H1 (cell line): ENCODE measurements around the gene ALAS1. TPM values are rescaled to one million over a fixed set of nuclear protein-coding genes. Genes with fewer than 3 reads are reported as not detected.

Experiments
- CTCF ChIA-PET: fragments of 300-600 bp; sonication (Branson Sonifier 250); formaldehyde crosslinking; loops from one replicate; lab custom pipeline; 2021; ENCODE audit not compliant: partially characterized antibody; lab: Charles Lee
- POLR2A ChIA-PET: fragments of 300-600 bp; sonication (Branson Sonifier 250); formaldehyde crosslinking; loops from one replicate; lab custom pipeline; 2021; ENCODE audit warnings: inconsistent platforms; ENCODE audit not compliant: partially characterized antibody; lab: Charles Lee
- DNase-seq, 2 experiments: peaks; one replicate each; pipeline versions ENCODE4 v3.0.0 to v3.0.0-alpha.2; 2010 to 2022; ENCODE audit warnings: low spot score in 2 of 2, low read depth in 1 of 2, mixed read lengths in 1 of 2
- FAIRE-seq: peaks from 2 replicates; lab custom pipeline; 2011; peaks lifted over from hg19 to GRCh38; lab: Jason Lieb, UNC
- H2AFZ ChIP-seq: 2 replicates; pipeline ENCODE4 v1.8.1; 2012; ENCODE audit warnings: low read length, inconsistent platforms
- H2AK5ac ChIP-seq: 2 replicates; pipeline ENCODE4 v1.6.1; 2013; ENCODE audit warnings: low read depth, low read length
- H2BK120ac ChIP-seq: replicated peaks from 2 replicates; pipeline ENCODE3; 2013; ENCODE audit warnings: low read depth, low read length, inconsistent platforms
- H2BK12ac ChIP-seq: 2 replicates; pipeline ENCODE4 v1.6.1; 2013; ENCODE audit warnings: low read depth, low read length
- H2BK15ac ChIP-seq: 2 replicates; pipeline ENCODE4 v1.6.1; 2013; ENCODE audit warnings: low read length
- H2BK20ac ChIP-seq: 2 replicates; pipeline ENCODE4 v1.6.1; 2013; ENCODE audit warnings: low read length
- H2BK5ac ChIP-seq: 2 replicates; pipeline ENCODE4 v1.6.1; 2013; ENCODE audit warnings: low read depth, low read length
- H3K14ac ChIP-seq: 2 replicates; pipeline ENCODE4 v1.6.1; 2013; ENCODE audit warnings: inconsistent platforms; ENCODE audit not compliant: insufficient read length
- H3K18ac ChIP-seq: 2 replicates; pipeline ENCODE4 v1.6.1; 2013; ENCODE audit warnings: low read length; ENCODE audit errors: extremely low read depth
- H3K23ac ChIP-seq: 2 replicates; pipeline ENCODE4 v1.6.1; 2013; ENCODE audit warnings: inconsistent platforms; ENCODE audit not compliant: insufficient read length
- H3K23me2 ChIP-seq: 2 replicates; pipeline ENCODE4 v1.6.1; 2013; ENCODE audit warnings: low read depth, low read length
- H3K27ac ChIP-seq: 2 replicates; pipeline ENCODE4 v1.6.1; 2011; ENCODE audit warnings: low read depth, low read length, inconsistent platforms
- H3K27me3 ChIP-seq, 4 experiments: replicated peaks in 1 of 4; 1 replicate in 1 of 4; 2 replicates in 3 of 4; pipeline versions ENCODE4 v1.6.1 to v1.8.1; 2011 to 2013; ENCODE audit warnings: low read length in 3 of 4, mild to moderate bottlenecking in 3 of 4, inconsistent platforms in 2 of 4, mixed read lengths in 2 of 4, moderate library complexity in 1 of 4; ENCODE audit not compliant: control insufficient read depth in 3 of 4, insufficient read depth in 3 of 4; ENCODE audit errors: extremely low read depth in 1 of 4
- H3K36me3 ChIP-seq, 4 experiments: 2 replicates each; pipeline versions ENCODE4 v1.6.1 to v1.8.1; 2011 to 2013; ENCODE audit warnings: mild to moderate bottlenecking in 4 of 4, low read length in 3 of 4, moderate library complexity in 2 of 4, control low read depth in 1 of 4, inconsistent platforms in 1 of 4; ENCODE audit not compliant: insufficient read depth in 4 of 4, control insufficient read depth in 2 of 4
- H3K4ac ChIP-seq: replicated peaks from 2 replicates; pipeline ENCODE3; 2013; ENCODE audit warnings: low read length, low read depth, mixed read lengths, inconsistent platforms; ENCODE audit not compliant: insufficient read length
- H3K4me1 ChIP-seq, 4 experiments: replicated peaks in 1 of 4; 1 replicate in 1 of 4; 2 replicates in 3 of 4; pipeline versions ENCODE4 v1.6.1 to v1.8.1; 2011 to 2013; ENCODE audit warnings: low read length in 3 of 4, inconsistent platforms in 2 of 4, mixed read lengths in 1 of 4; ENCODE audit not compliant: insufficient read depth in 4 of 4, control insufficient read depth in 3 of 4
- H3K4me2 ChIP-seq, 2 experiments: 2 replicates each; pipeline versions ENCODE4 v1.6.1 to v1.8.1; 2011 to 2013; ENCODE audit warnings: low read depth in 2 of 2, low read length in 2 of 2, control low read depth in 1 of 2, inconsistent platforms in 1 of 2, mild to moderate bottlenecking in 1 of 2; ENCODE audit not compliant: insufficient read depth in 1 of 2
- H3K4me3 ChIP-seq, 4 experiments: fragments of 200-600, 300-600 bp in 1 of 4; sonication (generic), shearing (Covaris generic), sonication (Bioruptor Twin) in 1 of 4; 2 replicates each; pipeline versions ENCODE4 v1.5.1 to v1.8.1; 2011 to 2016; ENCODE audit warnings: low read length in 4 of 4, low read depth in 3 of 4, control low read depth in 2 of 4, inconsistent platforms in 2 of 4, mild to moderate bottlenecking in 2 of 4, mixed read lengths in 1 of 4, moderate library complexity in 1 of 4; ENCODE audit not compliant: insufficient read depth in 2 of 4; ENCODE audit errors: extremely low read depth in 1 of 4
- H3K56ac ChIP-seq: replicated peaks from 2 replicates; pipeline ENCODE3; 2013; ENCODE audit warnings: low read depth, mild to moderate bottlenecking, mixed read lengths, low read length, inconsistent platforms; ENCODE audit not compliant: insufficient read length
- H3K79me1 ChIP-seq: 2 replicates; pipeline ENCODE4 v1.6.1; 2013; ENCODE audit warnings: low read depth, low read length, control low read depth
- H3K79me2 ChIP-seq, 2 experiments: 2 replicates each; pipeline versions ENCODE4 v1.6.1 to v1.8.1; 2012 to 2013; ENCODE audit warnings: low read length in 2 of 2, mild to moderate bottlenecking in 2 of 2, inconsistent platforms in 1 of 2; ENCODE audit not compliant: insufficient read depth in 2 of 2, control insufficient read depth in 1 of 2
- H3K9ac ChIP-seq, 4 experiments: replicated peaks in 1 of 4; 1 replicate in 1 of 4; 2 replicates in 3 of 4; pipeline versions ENCODE4 v1.6.1 to v1.8.1; 2011 to 2013; ENCODE audit warnings: low read depth in 3 of 4, low read length in 3 of 4, control low read depth in 2 of 4, mild to moderate bottlenecking in 2 of 4, moderate library complexity in 2 of 4, inconsistent platforms in 1 of 4; ENCODE audit errors: extremely low read depth in 1 of 4
- H3K9me3 ChIP-seq, 2 experiments: 2 replicates each; pipeline versions ENCODE4 v1.6.1 to v1.8.1; 2012 to 2013; ENCODE audit warnings: mild to moderate bottlenecking in 2 of 2, moderate library complexity in 2 of 2, control low read depth in 1 of 2, inconsistent platforms in 1 of 2, low read depth in 1 of 2, low read length in 1 of 2, mixed read lengths in 1 of 2; ENCODE audit not compliant: insufficient read depth in 2 of 2
- H4K20me1 ChIP-seq, 2 experiments: replicated peaks in 1 of 2; 2 replicates each; pipeline versions ENCODE3 to v1.8.1; 2011 to 2013; ENCODE audit warnings: inconsistent platforms in 2 of 2, low read length in 2 of 2, mild to moderate bottlenecking in 1 of 2; ENCODE audit not compliant: insufficient read depth in 2 of 2, control insufficient read depth in 1 of 2
- H4K5ac ChIP-seq: 2 replicates; pipeline ENCODE4 v1.6.1; 2013; ENCODE audit warnings: low read length, low read depth, mixed read lengths, inconsistent platforms; ENCODE audit not compliant: insufficient read length
- H4K8ac ChIP-seq: 2 replicates; pipeline ENCODE4 v1.8.0; 2013; ENCODE audit warnings: mild to moderate bottlenecking, moderate library complexity, low read length, inconsistent platforms; ENCODE audit not compliant: insufficient read depth; ENCODE audit errors: extremely low read depth
- H4K91ac ChIP-seq: replicated peaks from 2 replicates; pipeline ENCODE3; 2013; ENCODE audit warnings: low read length, mixed read lengths, inconsistent platforms; ENCODE audit not compliant: insufficient read length
- CTBP2 ChIP-seq: IDR thresholded peaks from 2 replicates; pipeline ENCODE4 v1.7.0; 2011; ENCODE audit warnings: borderline replicate concordance, mild to moderate bottlenecking, moderate library complexity, mixed read lengths, low read length; ENCODE audit not compliant: insufficient read depth, insufficient read length
- HDAC2 ChIP-seq, 2 experiments: fragments of 300-600 bp in 1 of 2; sonication (generic) in 1 of 2; IDR thresholded peaks; 2 replicates each; pipeline ENCODE4 v1.6.1; 2011 to 2012; ENCODE audit warnings: low read depth in 2 of 2, low read length in 2 of 2, mild to moderate bottlenecking in 2 of 2, moderate library complexity in 2 of 2, borderline replicate concordance in 1 of 2, inconsistent platforms in 1 of 2
- WGBS, 2 experiments: shearing (Covaris generic) in 1 of 2; methylation state at CpG; one replicate each; pipeline versions ENCODE4 v1.1.6 to v1.1.7; 2013 to 2015; ENCODE audit warnings: low lambda C conversion rate in 2 of 2, mixed read lengths in 2 of 2, inconsistent platforms in 1 of 2, low coverage in 1 of 2, missing lambda C conversion rate in 1 of 2; ENCODE audit not compliant: insufficient replicate concordance in 2 of 2, insufficient coverage in 1 of 2, insufficient read length in 1 of 2; ENCODE audit errors: extremely low coverage in 1 of 2, missing lambda C conversion rate in 1 of 2; 5-methylcytosine and 5-hydroxymethylcytosine counted together
- polyA plus RNA-seq, 7 experiments: library from polyadenylated mRNA; depleted of rRNA in 3 of 7; stranded (reverse) in 5 of 7; unstranded in 2 of 7; fragments of >200 nt in 5 of 7; fragments of 200-250 nt in 2 of 7; gene quantifications; 1 replicate in 5 of 7; 2 replicates in 1 of 7; 4 replicates in 1 of 7; pipeline versions ENCODE4 v1.2.1 to v1.2.3, GENCODE V29; 2011 to 2013; ENCODE audit warnings: missing spikeins in 2 of 7, mixed read lengths in 2 of 7
- total RNA-seq: library from RNA; stranded (reverse); fragmentation: NEBNext Ultra II Directional; extraction: Animal tissue kit (Norgen Biotek cat#: 25700); gene quantifications from 2 replicates; pipeline ENCODE4 v1.2.1, GENCODE V29; 2021

Gene ALAS1
- total and polyA plus RNA-seq, 2 of the 8 experiments (the other 6 are each of a cell fraction or from before 2014, with no cell fraction given), result 45.9 to 84.4 TPM

GRCh38 chr3:52162250-52162872 is 35.6 kb upstream of the ALAS1 start:
- Histone ChIP-seq H3K23me2 (no peaks in the 10 kb centered on the region), H4K5ac (no peak overlapping the region), H2AFZ (no peak overlapping the region), H3K14ac (no peak overlapping the region), H2BK12ac (no peak overlapping the region), H2BK5ac (no peak overlapping the region), H4K91ac (no peak overlapping the region), H3K27ac (no peak overlapping the region), H4K20me1 (no peaks in the 10 kb centered on the region), H3K23ac (no peak overlapping the region), H4K8ac (peak overlapping the region; percentile 22; the same call in 1 of the 2 replicates), H3K56ac (no peak overlapping the region), H3K79me2 (no peaks in the 10 kb centered on the region), H3K4me1 (peaks cover 2 to 6% (median 3%) of the 10 kb centered on the region in 4 experiments; a peak in 5 of 7 replicates), H3K18ac (no peak overlapping the region; the same call in 1 of the 2 replicates), H3K4me3 (no peak overlapping the region), H2BK15ac (0 out of 2 replicates have a peak overlapping the region, but pooled peaks have one; percentile 16), H3K4ac (no peak overlapping the region), H2BK120ac (no peak overlapping the region), H2BK20ac (no peak overlapping the region), H2AK5ac (no peak overlapping the region; the same call in 1 of the 2 replicates), H3K27me3 (no peaks in the 10 kb centered on the region), H3K9me3 (peaks cover 4 to 12% of the 10 kb centered on the region in 2 experiments; a peak in 2 of 4 replicates), H3K9ac (no peak overlapping the region), H3K79me1 (no peaks in the 10 kb centered on the region), H3K36me3 (no peaks in the 10 kb centered on the region), H3K4me2 (no peak overlapping the region)
- FAIRE-seq (no peak), DNase-seq (no peak)
- WGBS, 2 experiments, result 80% methylated on average over 7 of the region's 7 CpGs; no CpG with 5 or more reads in 1 of the 2 experiments
- ChIA-PET CTCF (interaction anchor here (0.6 to 1.6 kb wide), 9 partner anchors 9 to 40 kb away, joined by 3 to 6 read pairs (median 3); partner anchors contain the start of gene ALAS1), POLR2A (interaction anchor here (0.7 to 1.0 kb wide), 2 partner anchors 14 to 164 kb away, joined by 3 read pairs; no protein-coding TSS in a partner anchor)
- TF ChIP-seq CTBP2 (no peak), HDAC2 (IDR thresholded peaks at IDR 0.05; ENCODE audit: borderline replicate concordance in 1 of 2, low read depth in 2 of 2, low read length in 2 of 2) (no peak)
